Ascending aorta (tissue), 2 donors: Measurements from ENCODE around the gene RBBP5. TPM values are rescaled to one million over a fixed set of nuclear protein-coding genes. Genes with fewer than 3 reads are reported as not detected.

Source experiments
- DNase-seq, 2 donors: peaks; one replicate each; pipeline ENCODE4 v3.0.0-alpha.2; 2019; ENCODE audit warnings: low spot score in 2 of 2
- H3K27ac ChIP-seq, 2 donors: fragments of 200-600 bp; sonication (generic); one replicate each; pipeline ENCODE4 v1.5.1; 2016 to 2017; ENCODE audit warnings: mild to moderate bottlenecking in 1 of 2
- H3K27me3 ChIP-seq: fragments of 200-600 bp; sonication (generic); one replicate; pipeline ENCODE4 v1.5.1; 2017
- H3K36me3 ChIP-seq, 2 donors: fragments of 200-600 bp; sonication (generic); one replicate each; pipeline ENCODE4 v1.5.1; 2016
- H3K4me1 ChIP-seq, 2 donors: fragments of 200-600 bp; sonication (generic); one replicate each; pipeline ENCODE4 v1.5.1; 2016 to 2017; ENCODE audit warnings: mild to moderate bottlenecking in 1 of 2
- H3K4me3 ChIP-seq, 2 donors: fragments of 200-600 bp; sonication (generic); one replicate each; pipeline ENCODE4 v1.5.1; 2016 to 2017; ENCODE audit warnings: mild to moderate bottlenecking in 1 of 2
- H3K9me3 ChIP-seq, 2 donors: fragments of 200-600 bp; sonication (generic); one replicate each; pipeline ENCODE4 v1.5.1; 2016
- CTCF ChIP-seq, 3 experiments: fragments of 200-600 bp in 2 of 3; fragments of 450-650 bp in 1 of 3; sonication (generic) in 2 of 3; IDR thresholded peaks; one replicate each; pipeline ENCODE4 v1.5.1; 2016 to 2019; ENCODE audit warnings: antibody characterized with exemption in 3 of 3, mild to moderate bottlenecking in 1 of 3, moderate library complexity in 1 of 3
- intact Hi-C: fragments of 100-400 bp; cut with DNase I; formaldehyde crosslinking; loops from one replicate; pipeline ENCODE4 v1.15.1; 2023
- total RNA-seq: library from RNA; depleted of rRNA; stranded (reverse); fragments of >200 nt; gene quantifications from one replicate; pipeline ENCODE4 v1.1.0, GENCODE V29; 2016

Gene RBBP5
- total RNA-seq, 1 donor from 2014 or later: 7.2 TPM

- intact Hi-C loops: no loop called here
- H3K9me3 ChIP-seq: no peaks in the 10 kb centered on the region
- H3K27me3 ChIP-seq: no peaks in the 10 kb centered on the region
- no peak for DNase-seq
- no peaks in the 10 kb centered on the region for H3K4me1 ChIP-seq
- H3K27ac ChIP-seq: no peak overlapping the region
- peaks cover 52% of the 10 kb centered on the region in 2 donors for H3K36me3 ChIP-seq
- no peak overlapping the region for H3K4me3 ChIP-seq
- TF ChIP-seq CTCF (IDR thresholded peaks at IDR 0.05): no peak
Measured at GRCh38 chr1:205108464-205108863, 13.3 kb downstream of the RBBP5 start.

GRCh38 chr1:205107327-205107726 lies 14.5 kb downstream of the RBBP5 start:
- Histone ChIP-seq H3K27me3 (no peaks in the 10 kb centered on the region), H3K4me3 (no peak overlapping the region), H3K27ac (no peak overlapping the region), H3K4me1 (no peaks in the 10 kb centered on the region), H3K36me3 (peaks cover 55 to 58% of the 10 kb centered on the region in 2 donors), H3K9me3 (no peaks in the 10 kb centered on the region)
- no peak for DNase-seq
- intact Hi-C loops: no loop called here
- no peak for TF ChIP-seq CTCF (IDR thresholded peaks at IDR 0.05)

- H3K9me3 ChIP-seq: no peaks in the 10 kb centered on the region
- no peak for TF ChIP-seq CTCF (IDR thresholded peaks at IDR 0.05)
- no peak overlapping the region for H3K4me3 ChIP-seq
- peaks cover 86 to 91% of the 10 kb centered on the region in 2 donors for H3K36me3 ChIP-seq
- no peaks in the 10 kb centered on the region for H3K27me3 ChIP-seq
- intact Hi-C loops: no loop called here
- no peaks in the 10 kb centered on the region for H3K4me1 ChIP-seq
- DNase-seq: no peak
- no peak overlapping the region for H3K27ac ChIP-seq
Measured at GRCh38 chr1:205102404-205102803, 19.4 kb downstream of the RBBP5 start.

GRCh38 chr1:205098242-205098641 lies 23.5 kb downstream of the RBBP5 start:
- H3K36me3 ChIP-seq: peaks cover 90 to 98% of the 10 kb centered on the region in 2 donors
- no peaks in the 10 kb centered on the region for H3K4me1 ChIP-seq
- TF ChIP-seq CTCF (IDR thresholded peaks at IDR 0.05): no peak
- intact Hi-C loops: no loop called here
- H3K9me3 ChIP-seq: no peaks in the 10 kb centered on the region
- no peaks in the 10 kb centered on the region for H3K27me3 ChIP-seq
- H3K27ac ChIP-seq: no peak overlapping the region
- no peak for DNase-seq
- H3K4me3 ChIP-seq: no peak overlapping the region

GRCh38 chr1:205095422-205095821 lies 26.4 kb downstream of the RBBP5 start:
- Histone ChIP-seq H3K36me3 (peaks cover 86 to 93% of the 10 kb centered on the region in 2 donors), H3K4me3 (no peak overlapping the region), H3K4me1 (no peaks in the 10 kb centered on the region), H3K27ac (no peak overlapping the region), H3K9me3 (no peaks in the 10 kb centered on the region), H3K27me3 (no peaks in the 10 kb centered on the region)
- intact Hi-C loops: no loop called here
- DNase-seq: no peak
- no peak for TF ChIP-seq CTCF (IDR thresholded peaks at IDR 0.05)
